HG02678 (cell line): ENCODE measurements around the gene LAPTM4A.
A peak's percentile ranks its signal among the peaks of the same experiment; 100 is the strongest.
"Not testable (repeated sequence)": the region's sequence is repeated elsewhere in the genome, so short reads cannot be mapped to it uniquely, and the experiment has no call there.

Source experiments
- ATAC-seq: cut with Tn5 transposase; IDR thresholded peaks from one replicate; pipeline ENCODE4 v1.9.1; 2021; ENCODE audit warnings: mild to moderate bottlenecking, moderate library complexity; ENCODE audit not compliant: unreplicated experiment

LAPTM4A gene

DNA sequence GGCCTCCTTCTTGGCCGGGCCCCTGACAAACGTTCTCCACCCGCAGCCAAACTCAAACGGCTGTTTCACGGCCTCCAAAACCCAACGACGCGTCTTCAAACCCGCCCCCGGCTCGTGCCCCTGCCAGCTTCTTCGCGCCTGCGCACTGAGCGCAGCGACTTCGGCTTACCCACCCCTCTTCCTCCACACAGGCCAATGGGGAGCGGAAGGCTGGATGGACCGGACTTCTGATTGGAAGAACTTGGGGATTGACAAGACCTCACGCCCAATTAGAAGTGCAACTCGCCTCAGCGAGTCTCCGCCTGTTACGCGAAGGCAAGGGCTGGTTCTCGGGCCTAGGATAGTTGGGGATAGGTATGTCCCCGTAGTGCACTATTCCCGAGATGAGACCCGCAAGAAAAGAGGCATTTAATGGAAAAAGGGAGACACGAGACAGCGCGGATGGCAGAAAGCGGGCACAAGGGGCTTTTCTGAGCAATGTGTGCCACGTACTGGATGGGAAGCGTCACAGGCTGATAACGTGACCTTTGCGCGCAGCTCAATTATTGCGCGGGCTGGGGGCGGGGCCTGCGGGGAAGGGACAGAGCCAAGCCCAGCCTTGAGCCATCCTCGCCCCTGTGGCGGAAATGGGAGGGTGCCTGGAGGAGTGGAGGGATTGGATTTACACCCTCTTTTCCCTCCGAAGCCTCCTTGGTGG, at the start of gene LAPTM4A:
Gene LAPTM4A, minus strand, starts transcription at position 97 of the 697 bp plus-strand sequence. CDS start 108 bp downstream, outside the sequence.
- peak; percentile 96 for ATAC-seq

DNA sequence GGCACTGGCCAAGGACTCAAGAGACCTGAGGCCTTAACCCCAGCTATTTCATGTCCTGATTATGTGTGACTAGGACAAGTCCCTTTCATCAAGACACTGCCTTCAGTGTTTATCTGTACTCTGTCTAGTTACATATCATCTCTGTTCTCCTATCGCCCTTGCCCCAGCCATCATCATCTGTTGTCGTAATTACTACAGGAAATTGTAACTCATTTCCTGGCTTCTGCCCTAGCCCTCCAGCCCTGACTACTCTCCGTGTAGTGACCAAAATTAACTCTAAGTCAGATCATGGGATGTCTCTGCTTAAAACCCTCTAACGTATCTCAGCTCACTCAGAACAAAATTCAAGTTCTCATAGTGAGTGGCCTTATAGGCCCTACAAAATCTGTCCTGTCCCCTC, 49.3 kb upstream of the LAPTM4A start:
- ATAC-seq: no peak

DNA sequence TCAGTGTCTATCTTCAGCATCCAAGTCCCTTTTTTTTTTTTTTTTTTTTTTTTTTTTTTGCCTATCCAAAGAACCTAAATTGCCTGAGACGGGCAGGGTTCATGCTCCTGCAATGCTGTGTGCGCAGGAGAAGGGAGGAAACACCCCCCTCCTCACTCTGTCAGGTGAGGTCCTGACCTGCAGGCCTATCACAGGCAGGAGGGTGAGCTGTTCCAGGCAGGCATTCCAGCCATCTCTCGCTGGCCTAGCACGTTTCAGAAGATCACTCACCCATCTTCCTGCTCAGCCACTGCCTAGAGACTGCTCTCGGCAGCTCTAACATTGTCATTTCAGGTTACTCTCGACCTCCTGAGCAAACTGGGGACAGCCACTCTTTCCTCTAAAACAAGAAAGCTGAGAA, 48.4 kb upstream of the LAPTM4A start:
- ATAC-seq: no peak

DNA sequence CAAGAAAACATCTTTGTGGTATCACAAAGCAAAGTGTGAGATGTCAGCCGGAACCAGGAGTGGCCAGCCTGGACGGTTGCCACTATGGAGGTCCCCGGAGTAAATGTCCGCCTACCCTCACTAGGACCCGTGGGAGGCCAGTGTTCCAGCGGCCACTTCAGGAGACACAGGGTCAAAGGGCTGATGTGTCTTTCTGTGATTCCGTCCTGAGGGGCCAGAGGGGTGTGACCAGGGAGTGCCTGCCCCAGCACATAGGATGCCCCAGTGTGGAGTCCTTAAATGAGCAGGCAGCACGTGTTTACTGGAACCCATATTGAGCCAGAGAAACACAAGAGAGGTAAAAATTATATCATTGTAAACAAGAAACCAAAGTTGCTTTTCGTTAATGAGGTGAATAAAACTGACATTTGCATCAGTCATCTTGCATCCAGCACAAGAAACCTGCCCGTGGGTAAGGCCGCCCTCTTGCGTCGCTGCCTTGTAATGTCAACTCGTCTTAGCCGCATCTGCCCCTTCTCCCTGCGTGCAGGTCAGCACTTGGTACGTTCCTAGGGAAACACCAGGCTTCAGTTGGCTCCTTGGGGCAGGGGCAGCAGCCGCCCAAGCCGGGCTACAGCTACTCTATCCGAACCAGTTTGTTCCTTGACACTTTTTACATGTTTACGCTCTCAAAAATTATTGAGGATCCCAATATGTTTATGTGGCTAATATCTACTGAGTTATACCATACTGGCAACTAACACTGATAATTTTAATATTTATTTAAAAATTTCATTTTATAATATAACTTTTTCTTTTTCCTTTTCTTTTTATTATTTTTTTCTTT, 46.7 kb upstream of the LAPTM4A start:
- peak; percentile 94 for ATAC-seq

DNA sequence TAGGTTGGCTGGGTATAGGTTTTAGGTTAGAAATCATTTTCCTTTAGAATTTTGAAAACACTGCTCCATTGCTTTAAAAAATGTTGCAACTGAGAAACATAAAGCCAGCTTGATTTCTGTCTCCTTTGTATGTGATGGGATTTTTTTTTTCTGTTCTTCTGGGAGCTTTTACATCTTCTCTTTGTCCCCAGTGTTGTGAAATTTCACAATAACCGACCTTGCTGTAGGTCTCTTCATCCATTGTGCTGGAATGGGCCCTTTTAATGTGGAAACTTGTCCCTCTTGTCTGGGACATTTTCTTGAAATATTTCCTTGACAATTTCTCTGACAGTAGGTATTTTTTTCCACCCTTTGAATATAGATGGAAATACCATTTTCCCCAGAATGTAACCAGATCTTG, 44.0 kb upstream of the LAPTM4A start:
- ATAC-seq: no peak

DNA sequence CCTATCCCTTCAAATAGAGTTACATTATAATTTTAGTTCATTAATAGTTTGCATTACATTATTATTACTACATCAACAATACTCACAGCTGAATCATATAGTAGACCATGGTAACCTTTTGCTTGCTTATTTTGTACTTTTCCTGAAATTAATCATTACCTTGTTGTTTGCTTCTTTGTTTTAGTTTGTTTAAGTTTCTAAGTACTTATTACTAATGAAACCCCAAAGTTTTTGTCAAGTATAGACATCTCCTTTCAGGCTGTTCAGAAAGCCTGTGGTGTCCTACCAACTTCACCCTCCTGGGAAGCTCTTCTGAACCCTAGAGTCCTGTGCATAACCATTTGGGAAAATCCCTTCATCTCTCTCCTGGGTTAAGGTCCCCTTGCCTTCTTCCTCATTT, 43.5 kb upstream of the LAPTM4A start:
- no peak for ATAC-seq

DNA sequence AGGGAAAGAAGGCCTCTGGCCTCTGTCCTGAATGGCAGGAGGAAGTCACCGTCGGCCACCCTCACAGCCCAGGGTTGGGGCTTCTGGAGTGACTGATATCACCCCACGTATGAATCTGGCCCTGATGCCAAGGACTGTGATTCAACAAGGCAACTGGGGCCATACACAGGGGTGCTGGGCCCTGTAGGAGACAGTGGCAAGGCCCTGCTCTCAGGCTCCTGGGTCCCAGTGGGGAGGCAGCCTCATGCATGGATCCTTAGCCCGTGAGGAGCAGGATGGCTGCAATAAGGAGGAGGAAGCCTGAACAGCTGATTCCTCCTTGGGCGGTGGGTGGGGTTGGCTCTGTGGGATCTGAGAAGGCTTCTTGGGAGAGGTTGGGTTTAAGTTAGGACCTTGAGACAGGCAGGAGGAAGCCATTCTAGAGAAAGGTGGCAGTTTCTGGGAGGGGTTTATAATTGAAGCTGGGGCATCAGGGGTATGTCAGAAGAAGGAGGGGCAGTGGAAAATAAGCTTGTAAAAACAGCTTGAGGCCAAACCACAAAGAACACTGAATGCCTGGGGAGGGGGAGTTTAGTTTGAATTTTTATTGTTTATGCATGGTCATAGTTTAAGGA, 42.8 kb upstream of the LAPTM4A start:
- no peak for ATAC-seq

DNA sequence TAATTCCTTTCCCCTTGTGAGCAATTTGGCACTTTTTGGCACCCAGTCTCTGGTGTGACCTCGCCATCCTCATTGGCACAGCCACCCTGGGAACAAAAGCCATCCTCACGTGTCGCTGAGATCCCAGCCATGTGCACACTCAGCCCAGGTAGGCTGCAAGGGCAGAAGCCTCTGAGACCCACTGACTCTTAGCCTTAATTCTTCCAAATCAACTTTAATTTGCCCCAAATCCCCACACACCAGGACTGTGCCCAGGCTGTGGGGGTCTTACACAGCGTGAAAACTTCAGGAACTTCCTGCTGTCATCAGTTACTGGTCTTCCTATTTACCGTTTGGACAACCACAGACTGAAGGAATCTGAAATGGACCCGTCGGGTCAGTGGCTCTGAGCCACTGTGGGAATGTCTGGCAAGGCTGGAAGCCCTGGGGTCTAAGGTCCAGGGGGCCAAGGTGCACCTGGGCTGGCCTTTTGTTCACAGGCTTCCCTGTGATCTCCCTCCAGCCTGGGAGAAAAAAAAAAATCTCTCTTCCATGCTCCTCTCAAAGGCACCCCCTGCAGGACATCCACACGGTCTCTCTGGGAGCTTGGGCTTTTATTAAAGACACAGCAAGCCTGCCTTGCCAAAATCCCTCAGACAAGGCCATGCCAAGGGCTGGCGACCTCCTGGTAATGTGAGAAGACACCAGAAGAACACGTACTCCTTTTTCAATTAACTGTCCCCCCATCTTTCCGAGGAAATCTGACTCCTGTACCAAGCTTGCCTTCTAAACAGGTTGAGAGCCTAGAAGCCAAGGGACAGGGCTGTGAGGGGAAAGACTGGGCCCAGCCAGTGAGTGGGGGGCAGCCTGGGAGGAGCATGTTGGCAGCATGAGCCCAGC, 42.1 kb upstream of the LAPTM4A start:
- ATAC-seq: no peak

DNA sequence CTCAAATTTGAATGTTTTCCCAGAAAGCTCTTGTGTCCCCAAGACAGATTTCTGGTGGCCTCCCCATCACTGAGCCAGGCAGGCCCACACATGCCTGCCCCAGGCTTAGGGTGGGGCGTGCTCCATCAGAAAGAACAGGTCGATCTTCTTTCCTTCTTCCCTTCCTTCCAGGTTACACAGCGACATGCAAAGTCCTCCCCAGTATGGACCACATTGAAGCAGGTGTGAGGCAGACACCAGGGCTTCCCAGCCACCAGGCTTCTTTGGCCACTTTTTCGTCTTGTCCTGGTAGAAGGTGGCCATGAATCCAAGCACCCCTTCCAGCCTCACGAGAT, 41.4 kb upstream of the LAPTM4A start:
- no peak for ATAC-seq

DNA sequence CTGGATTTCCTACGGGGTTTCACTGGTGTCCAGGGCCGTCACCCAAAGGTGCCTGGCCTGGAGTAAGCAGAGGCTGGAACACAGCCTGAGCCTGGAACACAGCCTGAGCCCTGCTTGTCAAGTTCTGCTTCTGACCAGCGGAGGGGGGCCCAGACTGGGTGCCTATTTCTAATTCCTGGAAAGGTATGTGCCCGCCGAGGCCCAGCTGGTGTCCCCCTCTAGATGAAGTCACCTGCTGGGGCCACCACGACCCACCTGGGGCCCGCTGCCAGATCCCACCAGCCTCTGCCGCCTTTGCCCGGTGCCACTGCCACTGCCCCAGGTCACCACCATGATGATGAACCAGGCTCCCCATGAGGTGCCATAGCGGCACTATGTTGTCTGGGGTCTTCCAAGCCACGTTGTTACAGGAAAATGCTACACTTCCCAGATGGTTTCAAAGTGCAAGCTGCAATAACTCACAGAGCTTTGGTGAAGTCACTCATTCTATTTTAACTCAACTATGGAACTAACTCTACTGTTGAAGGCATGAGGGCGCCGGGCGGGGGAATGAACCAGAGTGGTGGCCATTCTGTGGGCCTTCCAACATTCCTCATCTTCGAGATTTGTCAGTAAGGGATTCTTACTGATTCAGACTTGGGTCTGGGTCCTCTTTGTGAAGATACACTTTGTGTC, 40.9 kb upstream of the LAPTM4A start:
- no peak for ATAC-seq

DNA sequence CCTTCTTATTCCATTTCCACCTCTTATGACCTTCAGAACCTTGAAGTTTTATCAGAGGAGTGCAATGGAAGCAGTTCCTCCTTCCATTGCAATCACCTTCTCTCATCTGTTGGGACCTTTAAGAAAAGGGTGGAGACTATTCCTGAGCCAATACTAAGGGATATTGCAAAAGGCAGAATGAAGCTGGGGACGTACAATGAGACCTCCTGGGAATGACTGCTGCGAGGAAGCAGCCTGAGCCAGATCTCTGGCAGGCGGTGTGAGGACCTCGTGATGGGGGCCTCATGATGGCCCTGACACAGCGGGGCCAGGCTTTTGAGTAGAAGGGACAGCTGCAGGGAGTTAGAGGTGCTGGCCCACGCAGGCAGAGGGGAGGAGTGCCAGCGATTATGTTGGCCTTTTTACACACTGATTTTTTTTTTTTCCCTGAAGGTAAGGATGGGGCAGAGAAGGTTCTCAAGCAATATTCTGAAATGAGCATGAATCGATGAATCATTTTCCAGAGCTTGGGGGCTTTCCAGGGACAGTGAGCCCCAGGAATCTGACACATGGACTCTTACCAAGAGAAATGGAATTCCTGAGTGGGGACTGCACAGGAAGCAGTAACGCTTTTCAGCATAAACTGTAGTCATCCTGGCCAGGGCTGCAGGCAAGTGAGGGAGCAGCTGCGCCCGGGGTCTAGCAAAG, 40.0 kb upstream of the LAPTM4A start:
- ATAC-seq: no peak

DNA sequence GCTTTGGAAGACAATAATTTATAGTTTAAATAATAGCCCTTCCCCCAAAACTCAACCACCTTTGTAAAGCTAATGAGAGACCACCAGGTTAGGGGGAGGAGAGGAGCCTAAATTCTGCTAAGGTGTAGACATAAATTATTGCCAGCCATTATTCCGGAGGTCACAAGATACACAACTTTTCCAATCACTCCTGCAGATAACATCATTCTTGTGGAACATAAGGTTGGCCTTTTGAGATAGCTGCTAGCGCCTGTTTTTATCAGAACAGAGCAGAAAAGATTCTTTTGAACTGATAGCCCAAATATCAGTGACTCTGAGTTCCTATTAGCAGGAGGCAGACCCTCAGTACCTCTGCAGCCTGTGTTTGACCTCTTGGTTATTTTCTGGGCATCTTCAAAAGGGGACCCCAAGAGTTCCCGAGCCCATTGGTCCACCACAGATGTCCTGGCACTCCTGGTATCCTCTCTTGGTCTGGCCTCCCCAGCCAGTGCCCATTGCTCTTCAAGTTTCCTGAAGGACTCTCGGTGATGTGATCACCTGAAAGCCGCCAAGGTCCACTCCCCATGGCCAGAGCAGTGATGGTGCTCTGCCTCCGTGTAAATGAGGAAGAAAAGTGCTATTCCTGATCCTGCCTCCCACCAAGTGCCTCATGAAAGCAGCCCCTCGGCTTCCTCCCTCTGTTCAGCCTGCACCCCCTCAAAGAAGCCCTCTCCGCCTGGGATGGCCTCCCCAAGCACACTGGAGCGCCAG, 38.5 kb upstream of the LAPTM4A start:
- ATAC-seq: no peak

DNA sequence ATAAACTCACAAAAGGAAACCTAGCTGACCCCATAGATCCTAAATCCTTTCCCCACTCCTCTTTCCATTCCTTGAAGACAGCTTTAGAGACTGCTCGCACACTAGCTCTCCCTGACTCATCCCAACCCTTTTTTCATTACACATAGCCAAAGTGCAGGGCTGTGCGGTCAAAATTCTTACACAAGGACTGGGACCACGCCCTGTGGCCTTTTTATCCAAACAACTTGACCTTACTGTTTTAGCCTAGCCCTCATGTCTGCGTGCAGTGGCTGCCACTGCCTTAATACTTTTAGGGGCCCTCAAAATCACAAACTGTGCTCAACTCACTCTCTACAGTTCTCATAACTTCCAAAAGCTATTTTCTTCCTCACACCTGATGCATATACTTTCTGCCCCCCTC, 34.5 kb upstream of the LAPTM4A start:
- not testable (repeated sequence) for ATAC-seq

DNA sequence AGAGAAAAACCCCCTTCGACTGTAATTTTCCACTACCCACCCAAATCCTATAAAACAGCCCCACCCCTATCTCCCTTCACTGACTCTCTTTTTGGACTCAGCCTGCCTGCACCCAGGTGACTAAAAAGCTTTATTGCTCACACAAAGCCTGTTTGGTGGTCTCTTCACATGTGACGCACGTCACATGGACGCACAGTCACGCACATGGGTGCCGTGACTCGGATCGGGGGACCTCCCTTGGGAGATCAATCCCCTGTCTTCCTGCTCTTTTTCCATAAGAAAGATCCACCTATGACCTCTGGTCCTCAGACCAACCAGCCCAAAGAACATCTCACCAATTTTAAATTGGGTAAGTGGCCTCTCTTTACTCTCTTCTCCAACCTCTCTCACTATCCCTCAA, 31.4 kb upstream of the LAPTM4A start:
- not testable (repeated sequence) for ATAC-seq

DNA sequence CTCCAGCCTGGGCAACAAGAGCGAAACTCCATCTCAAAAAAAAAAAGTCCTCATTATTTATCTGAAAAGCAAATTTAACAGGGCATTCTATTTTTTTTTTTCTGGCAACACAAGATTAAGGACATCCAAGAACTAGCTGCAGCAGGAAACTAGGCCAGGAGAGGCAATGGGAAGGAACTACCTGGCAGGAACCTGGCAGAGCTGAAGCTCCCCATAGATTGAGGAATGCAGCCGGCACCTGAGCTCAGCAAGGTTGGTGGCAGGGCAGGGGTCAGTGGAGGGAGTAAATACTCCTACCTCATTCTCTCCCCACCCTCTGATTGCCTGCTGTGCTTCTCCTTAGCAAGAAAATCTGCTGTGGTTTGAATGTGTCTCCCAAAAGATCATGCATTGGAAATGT, 30.4 kb upstream of the LAPTM4A start:
- ATAC-seq: no peak

DNA sequence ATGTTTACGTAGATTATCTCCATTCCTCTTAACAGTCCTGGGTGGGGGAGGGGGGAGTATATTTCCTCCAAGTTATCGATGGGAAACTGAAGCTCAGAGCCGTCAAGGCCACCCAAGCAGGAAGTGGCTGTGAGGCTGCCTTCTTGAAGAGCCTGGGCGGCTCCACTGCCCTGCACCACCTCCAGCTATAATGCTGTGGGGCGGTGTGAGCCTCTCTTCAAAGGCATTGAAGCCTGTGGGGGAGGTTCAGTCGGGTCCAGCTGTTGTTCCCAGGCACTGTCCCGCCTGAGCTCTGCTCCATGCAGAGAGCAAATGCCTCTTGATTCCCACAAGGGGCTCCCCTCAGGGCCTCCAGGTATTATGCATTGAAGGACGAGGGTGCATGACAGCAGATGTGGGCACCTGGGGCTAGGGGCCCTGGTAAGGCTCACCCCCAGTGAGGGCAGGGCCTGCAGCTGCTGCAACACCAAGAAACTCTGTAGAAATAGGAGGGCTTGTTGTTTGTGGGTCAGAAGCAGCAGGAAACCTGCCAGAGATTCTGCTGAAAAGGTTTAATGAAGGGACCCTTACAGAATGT, 29.5 kb upstream of the LAPTM4A start:
- ATAC-seq: no peak

DNA sequence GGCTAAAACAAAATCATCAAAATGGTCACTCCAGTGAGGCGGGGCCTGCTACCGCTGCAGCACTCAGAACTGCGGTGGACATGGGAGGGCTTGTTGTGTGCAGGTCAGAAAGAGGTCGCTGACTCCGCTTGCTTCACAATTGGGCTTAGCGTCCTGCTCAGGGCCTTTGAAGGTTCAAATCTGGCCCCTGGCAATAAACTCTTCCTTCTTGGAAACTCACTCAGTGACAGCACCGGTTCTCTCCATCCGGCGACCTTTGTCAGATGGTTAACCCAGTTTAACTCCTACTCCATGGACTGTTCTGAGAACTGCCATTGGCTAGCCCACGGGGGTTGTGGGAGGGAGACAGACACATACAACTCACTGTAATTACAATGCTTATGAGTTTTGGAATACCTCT, 29.0 kb upstream of the LAPTM4A start:
- ATAC-seq: no peak

DNA sequence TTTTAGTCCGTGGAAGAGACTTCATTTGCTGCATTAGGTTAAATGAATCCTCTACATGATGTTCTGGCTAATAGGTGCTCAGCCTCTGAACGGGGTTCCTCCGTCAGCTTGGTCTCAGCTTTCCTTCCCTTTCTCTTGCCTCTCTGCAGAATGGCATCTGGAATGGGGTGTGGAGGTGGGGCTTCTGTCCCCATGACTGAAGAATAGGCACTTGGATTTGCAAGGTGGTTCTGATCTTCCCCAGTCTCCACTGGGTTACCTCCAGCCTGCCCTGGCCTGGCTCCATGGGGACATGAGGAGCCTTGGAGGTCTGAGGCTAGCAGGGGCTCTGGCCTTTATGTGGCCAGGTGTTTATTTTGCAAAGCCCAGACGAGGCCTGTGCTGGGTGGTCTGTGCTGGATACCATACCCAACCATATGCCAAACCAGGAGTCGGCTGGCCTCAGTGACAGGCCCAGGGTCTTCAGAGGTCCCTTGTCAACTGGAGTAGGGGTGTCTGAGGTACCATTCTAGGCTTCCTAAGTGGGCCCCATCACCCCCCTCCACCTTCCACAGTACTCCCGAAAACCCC, 28.2 kb upstream of the LAPTM4A start:
- ATAC-seq: no peak
